Anterior cingulate cortex (tissue), 58 donors: ENCODE data around the gene PRKG1.
A peak's percentile ranks its signal among the peaks of the same experiment; 100 is the strongest.

Experiments
- DNase-seq, 58 donors: peaks; one replicate each; lab custom pipeline; 2025; lab: John Stamatoyannopoulos, UW

Gene PRKG1

DNA sequence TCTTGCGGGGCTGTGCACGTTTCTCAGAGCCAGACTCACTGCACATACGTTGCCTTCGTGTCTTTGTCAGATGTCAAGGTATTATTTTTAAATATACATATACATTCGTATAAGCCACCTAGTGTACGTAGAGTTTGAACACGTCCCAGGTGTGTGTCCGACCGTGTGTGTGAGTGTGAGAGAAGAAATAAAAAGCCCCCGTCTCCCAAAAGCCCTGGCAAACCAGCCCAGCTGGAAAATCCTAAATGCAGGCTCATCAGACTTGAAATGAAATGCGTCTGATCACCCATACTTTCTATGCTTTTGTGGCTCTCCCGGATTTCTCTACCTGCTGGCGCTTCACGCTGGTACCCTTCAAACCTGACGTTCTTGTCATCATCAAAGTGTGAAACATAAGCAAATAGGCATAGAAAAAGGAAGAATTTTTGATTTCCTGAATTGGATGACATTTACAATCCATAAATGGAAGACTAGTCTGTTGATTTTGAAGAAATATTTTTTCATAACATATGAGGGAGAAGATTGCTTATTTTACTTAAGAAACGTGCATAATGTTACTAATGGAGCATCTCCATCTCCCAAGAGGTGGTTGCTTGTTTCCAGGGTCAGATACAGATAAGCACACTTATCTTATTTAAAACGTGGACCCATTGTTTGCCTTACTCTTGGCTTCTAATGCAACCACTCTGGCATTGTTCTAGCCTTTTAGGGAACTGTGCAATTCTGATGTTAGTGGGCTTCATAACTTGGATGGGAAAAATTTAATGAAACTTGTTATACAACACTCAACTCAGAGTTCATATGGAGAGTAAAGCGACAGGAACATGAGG lies 971 bp downstream of the PRKG1 start:
- DNase-seq = peak in 1 of 58 donors; percentile 49

DNA sequence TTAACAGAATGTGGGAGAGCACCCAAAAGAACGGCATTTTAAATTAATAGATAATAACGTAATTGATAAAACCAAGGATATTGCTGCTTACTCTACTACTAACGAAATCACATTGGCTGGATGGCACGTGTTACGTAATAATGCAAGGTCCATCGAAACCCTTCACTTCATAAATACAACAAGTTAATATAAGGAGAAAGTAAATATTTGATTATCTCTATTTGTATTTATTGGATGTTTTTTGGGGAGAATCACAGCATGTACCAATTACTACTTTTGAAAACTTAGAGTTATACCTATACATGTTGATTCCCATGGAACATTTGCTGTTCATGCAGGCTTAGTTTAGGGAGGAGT lies 1.6 kb downstream of the PRKG1 start:
- DNase-seq = no peak

DNA sequence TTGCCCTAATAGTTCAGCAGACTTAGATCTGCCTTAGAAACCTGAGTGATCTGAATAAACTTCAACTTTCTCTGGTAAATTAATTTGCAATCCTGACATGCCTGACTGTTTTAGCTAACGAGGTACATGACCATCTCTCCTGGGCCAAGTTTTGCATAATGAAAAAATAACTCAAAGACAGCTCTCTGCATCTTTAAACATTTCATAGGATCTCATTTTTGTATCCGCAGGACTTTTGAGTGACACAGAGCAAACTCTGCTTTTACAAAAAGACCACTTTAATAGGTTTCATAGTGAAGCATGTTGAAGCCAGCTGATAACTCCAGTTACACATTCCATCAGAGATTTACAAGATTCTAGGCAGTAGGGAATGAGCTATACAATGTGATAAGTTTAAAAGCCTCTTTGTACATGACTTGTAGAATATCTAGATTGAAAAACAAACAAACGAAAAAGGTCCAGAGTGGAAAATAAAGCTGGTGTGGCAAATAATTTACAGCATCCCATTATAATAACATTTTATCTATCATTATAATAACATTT lies 2.1 kb downstream of the PRKG1 start:
- no peak for DNase-seq

DNA sequence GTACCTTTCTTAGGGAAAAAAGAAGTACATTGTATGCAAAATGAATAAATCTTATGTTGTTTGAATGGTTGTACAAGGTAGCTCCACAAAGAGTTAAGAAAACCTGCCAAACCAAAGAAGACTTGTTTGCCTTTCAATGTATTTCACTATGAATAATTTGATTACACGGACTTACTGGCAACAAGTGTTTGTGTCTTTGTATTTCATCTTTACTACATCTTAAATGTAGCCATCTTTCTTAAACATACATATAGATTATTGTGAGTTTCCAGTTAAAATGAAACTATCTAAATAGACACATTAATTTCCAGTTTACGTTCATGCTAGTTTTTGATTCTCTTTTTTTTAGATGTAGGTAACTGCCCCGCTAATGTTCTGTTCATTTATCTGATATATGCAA lies 2.8 kb downstream of the PRKG1 start:
- no peak for DNase-seq

DNA sequence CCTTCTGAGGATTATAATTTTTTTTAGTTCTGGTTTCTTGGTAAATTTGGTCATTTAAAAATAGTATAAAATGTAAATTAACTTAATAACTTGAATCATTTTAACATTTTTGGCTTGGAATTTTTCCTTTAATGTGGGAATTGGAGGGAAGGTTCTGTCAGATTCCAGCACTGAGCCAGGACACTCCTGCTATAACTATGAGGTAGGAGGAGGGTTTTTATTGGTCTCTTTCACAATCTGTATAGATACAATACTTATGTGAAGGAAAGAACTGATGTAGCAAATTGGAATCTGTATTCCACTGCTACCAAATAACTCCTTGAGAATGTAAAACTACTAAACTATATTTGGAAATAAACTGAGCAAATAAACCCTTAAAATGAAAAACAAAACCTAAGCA lies 3.2 kb downstream of the PRKG1 start:
- DNase-seq = no peak

DNA sequence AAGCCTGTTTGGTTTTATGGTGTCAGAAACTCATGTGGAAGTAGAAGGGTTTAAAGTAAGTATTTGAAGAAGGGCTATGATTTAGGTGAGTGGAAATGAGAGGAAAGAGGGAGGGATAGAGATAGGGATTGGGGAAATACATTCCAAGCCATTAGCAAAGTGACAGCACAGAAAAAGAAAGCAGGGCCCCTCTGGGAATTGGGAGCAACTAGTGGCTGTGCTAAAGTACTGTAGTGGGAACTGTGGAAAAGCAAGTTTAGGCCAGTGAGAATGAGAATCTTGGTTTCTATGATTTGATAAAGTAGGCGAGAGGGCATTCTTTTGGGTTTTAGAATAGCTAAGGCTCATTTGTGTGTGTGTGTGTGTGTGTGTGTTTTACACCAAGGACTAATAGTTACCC lies 5.0 kb downstream of the PRKG1 start:
- no peak for DNase-seq

DNA sequence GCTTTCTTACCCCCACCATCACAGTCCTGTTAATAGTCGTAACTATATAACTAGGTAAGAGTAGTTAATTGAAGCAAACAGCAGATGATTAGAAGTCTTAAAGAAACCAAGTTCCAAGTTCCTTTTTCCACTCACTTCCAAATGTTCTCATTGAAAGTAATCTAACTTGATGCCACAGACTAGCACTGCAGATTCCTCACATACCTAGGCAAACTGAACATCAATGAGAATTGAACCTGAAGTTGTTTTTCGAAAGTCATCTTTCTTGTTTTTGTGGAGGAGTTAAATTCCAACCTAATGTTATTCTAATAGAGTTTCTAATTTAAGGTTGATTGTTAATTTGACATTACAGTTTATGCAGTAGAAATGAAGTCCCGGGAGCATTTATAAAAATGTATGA lies 5.5 kb downstream of the PRKG1 start:
- DNase-seq = no peak

DNA sequence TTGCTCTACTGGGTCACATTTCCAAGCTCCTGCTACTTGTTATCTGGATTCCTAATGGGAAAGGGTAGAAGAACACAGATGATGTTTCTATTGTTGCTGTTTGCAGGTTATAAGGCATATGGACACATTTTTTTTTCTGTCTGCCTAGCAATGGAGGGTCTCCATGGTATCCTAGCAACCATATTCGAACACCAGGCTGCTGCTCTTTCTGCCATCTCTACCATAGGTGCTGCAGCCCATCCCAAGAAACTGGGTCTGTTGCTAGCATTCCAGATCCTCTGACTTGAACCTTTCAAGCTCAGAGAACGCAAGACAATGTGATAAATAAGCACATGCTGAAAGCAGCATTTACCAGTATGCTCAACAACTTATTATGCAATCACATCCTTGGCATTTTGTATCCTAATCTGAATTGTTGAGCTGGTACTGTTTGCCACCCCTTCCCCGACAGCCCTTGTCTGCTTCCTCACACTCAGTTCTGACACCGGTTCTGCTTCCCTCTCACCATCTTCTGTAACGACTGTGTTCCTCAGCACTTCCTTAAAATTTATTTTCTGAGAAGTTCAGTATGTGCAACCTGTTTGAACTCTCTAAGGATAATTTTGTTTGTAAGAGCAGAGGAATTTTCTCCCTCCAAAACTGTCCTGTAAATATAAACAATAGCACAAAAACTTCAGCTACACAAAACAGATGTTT lies 6.2 kb downstream of the PRKG1 start:
- DNase-seq = no peak

DNA sequence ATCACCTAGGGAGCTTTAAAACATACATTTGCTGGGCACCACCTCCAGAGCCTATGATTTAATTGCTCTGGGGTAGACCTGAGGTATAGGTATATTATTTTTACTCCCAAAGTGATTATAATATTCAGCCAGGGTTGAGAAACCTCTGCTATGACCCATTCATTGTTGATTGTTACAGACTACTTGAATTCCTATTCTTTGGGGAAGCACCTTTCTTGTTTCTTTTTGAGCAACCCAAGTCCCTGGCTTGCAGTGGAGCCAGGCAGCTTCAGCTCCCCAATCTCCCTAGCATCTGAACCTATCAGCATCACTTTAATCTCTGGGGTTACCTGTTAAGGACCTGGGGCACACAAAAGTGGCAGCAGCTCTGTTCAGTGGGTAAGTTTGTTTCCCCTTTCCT lies 8.6 kb downstream of the PRKG1 start:
- DNase-seq = no peak

DNA sequence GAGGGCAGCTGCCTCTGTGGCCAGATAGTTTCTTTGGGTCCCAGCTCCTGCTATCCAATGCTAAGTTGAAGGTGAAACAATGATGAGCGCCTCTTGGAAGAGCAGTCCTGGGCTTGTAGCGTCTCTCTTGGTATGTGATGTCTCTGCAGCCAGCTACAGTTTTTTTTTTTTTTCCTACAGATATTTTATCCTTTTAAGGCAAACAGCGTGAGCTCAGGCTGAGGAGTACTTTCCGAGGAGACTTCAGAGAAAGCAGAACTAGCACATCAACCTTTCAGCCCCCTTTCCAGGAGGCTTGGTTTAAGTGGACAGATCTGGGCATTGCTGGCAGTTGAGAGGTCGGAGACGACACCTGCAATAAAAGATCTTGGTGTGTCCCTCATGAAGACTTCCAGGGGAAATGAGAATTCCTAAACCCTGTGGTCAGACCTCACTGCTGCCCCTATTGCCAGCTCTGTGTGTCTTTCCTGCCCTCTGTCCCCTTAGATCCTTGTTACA lies 9.1 kb downstream of the PRKG1 start:
- no peak for DNase-seq

DNA sequence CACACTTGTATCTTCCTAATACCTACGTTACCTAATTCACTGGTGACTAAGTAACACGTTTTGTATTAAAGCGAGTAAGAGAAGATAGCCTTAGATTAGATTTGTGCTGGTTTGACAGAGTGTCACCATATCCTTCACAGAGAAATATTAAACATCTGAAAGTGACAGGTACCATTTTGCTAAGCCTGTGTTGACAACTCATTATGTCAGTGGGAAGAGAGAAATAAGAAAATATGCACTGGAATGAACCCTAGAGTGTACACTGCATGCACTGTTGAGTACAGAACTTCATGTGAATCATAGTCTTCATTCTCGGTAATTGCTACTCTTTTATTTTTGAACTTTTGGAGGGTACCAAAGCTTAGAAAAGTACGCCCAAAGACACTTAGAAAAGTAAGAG lies 10.9 kb downstream of the PRKG1 start:
- DNase-seq = no peak

DNA sequence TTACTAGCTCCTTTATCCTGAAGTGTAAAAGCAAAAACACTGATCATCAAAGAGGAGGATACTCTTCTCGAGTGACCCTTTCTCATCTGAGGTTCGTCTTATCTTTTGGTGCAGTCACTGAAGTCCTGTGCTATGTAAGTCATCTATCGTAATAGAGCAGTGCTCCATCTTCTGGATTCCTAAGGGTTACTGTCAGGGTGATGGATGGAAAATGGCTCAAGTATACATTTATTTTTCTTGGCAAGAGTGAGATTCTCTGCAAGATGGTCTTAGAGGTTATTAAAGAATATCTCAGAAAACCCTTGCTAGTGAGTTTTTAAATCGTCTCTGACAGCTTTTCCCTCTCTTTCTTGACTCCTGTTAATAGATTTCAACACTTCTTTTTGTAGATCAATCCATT lies 12.4 kb downstream of the PRKG1 start:
- DNase-seq = no peak

DNA sequence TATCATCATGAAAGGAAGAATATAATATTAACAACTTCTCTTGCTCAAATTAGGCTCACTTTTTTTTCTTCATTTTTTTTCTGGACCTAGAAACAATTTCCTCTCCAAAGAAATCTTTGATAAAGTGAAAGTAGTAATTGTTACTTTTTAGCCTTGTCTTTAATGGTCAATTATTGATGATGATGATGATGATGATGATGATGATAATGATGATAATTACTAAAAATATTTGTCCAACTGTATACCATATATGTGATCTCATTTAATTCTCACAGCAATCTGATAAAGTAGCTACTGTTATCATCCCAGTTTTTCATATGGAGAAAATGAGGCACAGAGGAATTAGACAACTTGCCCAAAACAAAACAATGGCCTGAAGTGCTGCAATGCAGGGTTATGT lies 12.8 kb downstream of the PRKG1 start:
- no peak for DNase-seq

DNA sequence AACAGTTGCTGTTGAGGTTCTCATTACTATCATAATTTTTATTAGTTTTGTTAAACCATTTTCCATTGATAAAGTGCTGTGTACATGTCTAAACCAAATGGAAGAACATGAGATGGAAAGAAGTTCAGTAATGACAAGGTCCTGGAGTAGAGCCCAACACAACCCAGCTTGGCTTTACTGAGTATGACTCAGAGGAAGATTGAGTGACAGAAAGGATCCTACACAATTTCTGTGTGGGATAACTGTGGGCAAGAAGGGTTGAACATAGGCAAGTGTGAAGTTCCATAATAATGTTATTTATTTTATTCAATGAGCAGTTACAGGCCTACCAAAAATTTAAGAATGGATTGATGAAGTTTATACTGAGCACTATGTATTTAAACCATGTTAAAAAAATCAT lies 15.9 kb downstream of the PRKG1 start:
- DNase-seq = no peak

DNA sequence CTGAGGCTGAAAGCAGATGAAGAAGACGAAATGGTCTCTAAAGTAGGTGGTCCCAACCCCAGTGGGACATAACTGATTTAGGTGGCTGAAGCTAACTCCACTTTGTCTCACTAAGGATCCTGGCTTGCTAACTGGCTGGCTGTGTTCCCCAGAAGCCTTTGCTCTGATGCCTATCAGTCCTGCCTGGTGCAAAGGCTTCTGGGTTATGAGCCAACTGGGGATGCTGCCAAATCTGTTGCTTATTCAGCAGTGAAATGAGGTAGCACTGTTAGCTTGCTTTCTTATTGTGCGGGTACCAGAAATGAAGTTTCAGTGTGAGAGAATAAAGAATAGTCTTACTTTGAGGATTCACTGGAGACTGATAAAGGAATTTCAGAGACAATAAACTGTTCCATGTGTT lies 18.1 kb downstream of the PRKG1 start:
- peak in 45 of 58 donors; percentile 1 to 81 (median 34) for DNase-seq

DNA sequence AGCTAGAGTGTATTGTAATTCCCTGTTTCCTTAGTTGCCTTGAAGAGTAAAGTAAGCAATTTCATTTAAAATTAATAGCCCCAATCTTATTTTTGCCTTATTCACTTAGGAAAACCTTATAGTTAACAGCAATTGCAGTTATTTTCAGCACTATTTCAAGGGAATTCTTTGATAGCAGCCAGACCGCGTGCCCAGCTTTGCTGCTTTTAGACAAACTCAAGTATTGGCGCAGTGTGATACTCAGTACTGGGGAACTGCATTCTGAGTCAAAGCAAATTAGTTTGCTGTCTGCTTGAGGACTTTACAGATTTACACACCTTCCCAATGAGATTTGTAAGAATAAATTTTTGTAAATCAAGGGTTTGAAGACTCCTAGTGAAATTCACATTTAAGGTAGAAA lies 21.2 kb downstream of the PRKG1 start:
- DNase-seq = peak in 1 of 58 donors; percentile 5

DNA sequence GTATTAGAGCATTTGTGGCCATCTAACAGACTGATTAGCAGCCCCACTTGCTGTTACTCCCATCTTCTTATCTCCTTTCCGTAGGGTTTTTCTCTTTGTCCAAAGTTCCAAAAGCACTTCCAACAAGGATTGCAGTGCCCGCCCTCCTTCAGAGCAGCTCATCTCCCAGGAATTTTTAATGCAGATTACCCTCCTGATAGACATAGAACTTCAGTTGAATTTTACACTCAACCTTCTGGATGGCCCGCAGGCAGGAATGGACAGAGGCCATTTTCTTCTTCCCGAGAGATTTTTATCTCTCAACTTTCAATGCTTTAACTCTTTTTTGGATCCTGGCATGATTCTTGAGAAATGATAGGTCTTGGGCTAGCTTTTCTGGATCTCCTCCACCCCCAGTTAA lies 23.3 kb downstream of the PRKG1 start:
- DNase-seq = no peak

DNA sequence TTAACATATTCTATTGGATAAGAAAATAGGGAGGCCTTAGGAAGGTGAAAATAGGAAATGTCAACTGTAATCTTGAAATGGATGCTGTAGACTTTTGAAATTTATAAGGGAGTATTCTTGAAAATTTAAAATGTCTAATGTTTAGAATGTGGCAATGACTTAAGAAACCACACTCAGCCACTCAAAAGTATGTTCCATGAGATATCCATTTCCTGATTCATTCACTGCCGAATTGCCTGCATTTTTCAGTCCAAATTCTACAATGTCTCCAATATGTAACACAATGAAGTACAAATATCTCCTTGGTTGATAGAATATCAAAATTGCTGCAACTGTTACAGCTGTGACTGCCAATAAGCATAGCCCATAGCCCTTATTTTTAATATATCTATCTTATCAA lies 25.9 kb downstream of the PRKG1 start:
- no peak for DNase-seq

DNA sequence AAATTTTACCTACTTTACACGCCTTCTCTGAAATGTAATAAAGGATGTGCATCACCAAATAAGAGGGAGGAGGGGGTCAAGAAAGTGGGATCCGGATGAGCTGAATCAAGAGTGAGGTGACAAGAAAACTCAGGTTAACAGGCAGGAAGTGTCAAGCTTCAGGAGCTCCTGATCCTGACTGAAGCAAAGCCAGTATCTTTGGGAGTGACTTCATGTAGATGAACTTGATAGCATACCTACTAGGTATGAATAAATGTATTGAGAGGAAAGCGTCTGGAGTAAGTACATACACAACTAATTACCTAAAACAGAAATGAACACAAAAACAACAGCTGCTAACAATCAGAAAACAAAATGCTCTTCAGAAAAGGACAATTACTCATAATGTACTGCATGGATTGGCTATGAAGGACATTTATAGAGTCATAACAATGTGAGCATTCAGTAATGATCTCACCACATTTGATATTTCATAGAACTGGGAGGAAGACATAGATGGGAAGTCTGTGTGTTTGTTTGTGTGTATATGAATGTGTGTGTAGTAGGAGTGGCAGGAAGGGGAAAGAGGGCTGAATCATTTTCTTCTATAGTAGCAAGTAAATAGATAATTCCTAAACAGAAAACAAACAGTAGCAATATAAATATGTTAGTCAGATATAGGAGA lies 29.4 kb downstream of the PRKG1 start:
- no peak for DNase-seq

DNA sequence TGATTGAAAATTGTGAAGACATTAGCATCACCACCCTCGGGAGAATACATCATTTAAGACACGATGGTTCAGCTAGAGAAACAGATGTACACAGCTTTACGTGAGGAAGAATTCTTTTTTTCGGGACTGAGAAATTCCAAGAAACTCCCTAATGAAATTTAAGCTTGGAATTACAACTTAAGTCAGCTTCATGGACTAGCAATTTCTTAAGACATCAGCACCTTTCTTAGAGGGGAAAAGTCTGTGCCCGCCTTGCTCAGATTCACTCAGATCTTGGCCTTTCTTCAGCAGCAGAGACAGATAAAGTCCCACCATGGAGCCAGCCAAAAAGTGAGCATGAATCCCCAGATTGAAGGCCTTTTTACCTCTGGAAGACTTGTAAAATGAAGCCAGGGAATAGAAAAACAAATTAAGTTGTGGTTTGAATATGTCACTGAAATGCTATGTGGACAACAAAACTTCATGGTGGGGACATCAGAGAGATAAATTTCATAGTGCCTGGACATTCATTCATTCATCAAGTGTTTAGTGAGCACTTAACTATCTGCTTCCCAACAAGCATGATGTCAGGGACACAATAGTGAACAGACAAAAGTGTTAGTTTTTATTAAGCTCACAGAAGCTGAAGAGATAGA lies 32.1 kb downstream of the PRKG1 start:
- no peak for DNase-seq

DNA sequence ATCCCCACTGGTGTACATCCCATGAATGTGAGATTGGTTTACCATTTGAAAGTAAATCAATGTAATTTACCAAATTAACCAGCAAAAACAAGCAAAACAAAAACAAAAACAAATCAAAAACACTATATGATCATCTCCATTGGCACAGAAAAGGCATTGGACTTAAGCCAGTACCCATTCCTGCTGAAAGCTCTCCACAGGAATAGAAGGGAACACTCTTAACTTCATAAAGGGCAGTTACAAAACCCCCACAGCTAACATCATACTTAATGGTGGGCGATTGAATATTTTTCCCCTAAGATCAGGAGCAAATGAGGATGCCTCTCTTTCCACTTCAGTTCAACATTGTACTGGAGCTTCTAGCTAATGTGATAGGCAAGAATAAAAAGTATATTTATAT lies 34.1 kb downstream of the PRKG1 start:
- no peak for DNase-seq
